ENCODE data around the gene LSAMP.

GRCh38 chr3:116148881-116149851 is 296.1 kb downstream of the LSAMP start:
- TF ChIP-seq MAX (IDR thresholded peaks at IDR 0.05; ENCODE audit: low read depth) (no peak), CTCF (IDR thresholded peaks at IDR 0.05) (no peak), RFX5 (IDR thresholded peaks at IDR 0.05; ENCODE audit: low read length) (no peak), RXRA (IDR thresholded peaks at IDR 0.05; ENCODE audit: borderline replicate concordance, low read depth) (no peak), TCF12 (IDR thresholded peaks at IDR 0.05) (no peak), FOXJ3 (CRISPR knock-in tag; IDR thresholded peaks at IDR 0.05) (no peak), POLR2AphosphoS5 (IDR thresholded peaks at IDR 0.05; ENCODE audit: low read depth, low read length) (no peak), JUND (IDR thresholded peaks at IDR 0.05) (no peak), MXI1 (IDR thresholded peaks at IDR 0.05; ENCODE audit: low read depth, low read length) (no peak), TAF1 (IDR thresholded peaks at IDR 0.05; ENCODE audit: borderline replicate concordance, low read depth, low read length) (no peak), ELF1 (IDR thresholded peaks at IDR 0.05) (no peak), YY1 (IDR thresholded peaks at IDR 0.05; ENCODE audit: low read depth) (no peak), RAD21 (IDR thresholded peaks at IDR 0.05; ENCODE audit: low read length) (no peak), RCOR1 (IDR thresholded peaks at IDR 0.05; ENCODE audit: low read length) (no peak)

All from SK-N-SH (cell line).